HG02763 (cell line): ENCODE data around the gene HDAC9.

Experiments
- ATAC-seq: cut with Tn5 transposase; IDR thresholded peaks from one replicate; pipeline ENCODE4 v1.9.1; 2021; ENCODE audit warnings: mild to moderate bottlenecking, moderate library complexity; ENCODE audit not compliant: unreplicated experiment

HDAC9 gene

GRCh38 chr7:18552943-18553604 lies 57.5 kb downstream of the HDAC9 start:
- no peak for ATAC-seq

- no peak for ATAC-seq
These were observed 58.1 kb downstream of the HDAC9 start for GRCh38 chr7:18553605-18554003.

DNA sequence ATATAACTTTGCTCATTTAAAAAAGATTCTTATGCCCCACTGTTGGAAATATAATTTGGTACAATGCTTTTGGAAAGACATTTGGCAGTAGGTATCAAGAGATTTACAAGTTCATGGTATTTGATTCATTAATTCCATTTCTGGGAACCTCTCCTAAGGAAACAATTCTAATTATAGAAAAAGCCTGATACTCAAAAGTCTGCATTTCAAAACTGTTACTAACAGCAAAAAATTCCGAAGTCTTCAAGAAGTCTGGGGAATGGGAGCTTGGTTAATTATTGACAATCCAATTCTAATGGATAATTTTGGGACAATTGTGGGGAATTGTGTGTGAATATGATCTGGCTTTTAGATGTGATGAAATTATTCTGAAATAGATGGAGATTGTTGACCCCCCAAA lies 59.6 kb downstream of the HDAC9 start:
- ATAC-seq: no peak

DNA sequence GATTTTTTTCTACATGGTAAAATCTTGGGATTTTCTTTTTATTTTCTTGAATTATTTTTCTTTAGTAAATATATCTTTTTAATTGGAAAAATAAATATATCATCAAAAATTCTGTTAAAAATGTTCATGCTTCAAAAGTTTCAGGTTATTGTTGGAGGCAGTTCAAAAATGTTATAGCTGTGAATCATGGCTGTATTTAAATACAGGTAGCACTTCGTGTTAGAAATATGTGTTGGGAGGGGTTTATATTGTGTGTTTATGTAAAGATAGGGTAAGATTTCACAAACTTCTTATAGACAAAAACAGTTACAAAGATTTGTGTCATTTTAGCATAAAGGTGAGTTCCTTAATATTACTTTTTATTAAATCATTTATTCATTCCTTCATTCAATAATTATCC lies 60.4 kb downstream of the HDAC9 start:
- ATAC-seq: no peak

GRCh38 chr7:18558503-18558902 lies 63.0 kb downstream of the HDAC9 start:
- no peak for ATAC-seq

DNA sequence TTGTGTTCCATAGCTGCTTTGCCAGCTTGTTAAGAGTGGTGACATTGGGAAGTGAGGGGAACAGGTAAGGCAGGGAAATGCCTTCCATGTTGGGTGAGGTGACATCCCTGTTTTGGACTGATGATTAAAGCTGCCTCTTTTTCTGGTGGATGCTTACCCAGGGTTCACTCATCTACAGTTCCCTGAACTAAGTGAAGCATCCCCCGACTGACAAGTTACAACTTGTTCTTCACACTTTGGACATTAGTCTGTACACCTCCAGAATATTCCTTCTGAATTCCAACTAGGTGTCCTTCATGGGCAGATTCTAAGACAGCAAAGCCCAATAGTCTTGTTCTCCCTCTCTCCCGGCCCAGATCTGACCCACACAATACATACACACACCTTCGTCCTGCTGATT lies 63.4 kb downstream of the HDAC9 start:
- no peak for ATAC-seq

DNA sequence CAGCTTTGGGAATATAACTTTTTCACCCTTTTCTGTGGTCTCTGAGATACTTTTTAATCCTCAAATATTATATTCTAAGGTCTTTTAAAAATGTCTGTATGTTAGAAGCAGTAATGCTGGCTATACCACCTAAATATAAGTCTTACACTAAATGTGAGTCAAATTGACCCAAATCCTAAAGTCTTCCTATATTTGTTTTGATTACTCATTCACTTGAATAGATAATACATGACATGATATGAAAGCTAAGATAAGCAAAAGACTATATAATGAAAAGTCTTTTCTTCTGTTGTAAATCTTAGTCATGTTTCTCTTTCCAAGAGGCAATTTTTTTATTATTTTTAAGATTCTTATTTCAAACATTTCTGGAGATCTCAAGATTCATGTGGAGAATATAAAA lies 64.2 kb downstream of the HDAC9 start:
- ATAC-seq: no peak

- no peak for ATAC-seq
These were observed 69.2 kb downstream of the HDAC9 start for GRCh38 chr7:18564779-18565178.

DNA sequence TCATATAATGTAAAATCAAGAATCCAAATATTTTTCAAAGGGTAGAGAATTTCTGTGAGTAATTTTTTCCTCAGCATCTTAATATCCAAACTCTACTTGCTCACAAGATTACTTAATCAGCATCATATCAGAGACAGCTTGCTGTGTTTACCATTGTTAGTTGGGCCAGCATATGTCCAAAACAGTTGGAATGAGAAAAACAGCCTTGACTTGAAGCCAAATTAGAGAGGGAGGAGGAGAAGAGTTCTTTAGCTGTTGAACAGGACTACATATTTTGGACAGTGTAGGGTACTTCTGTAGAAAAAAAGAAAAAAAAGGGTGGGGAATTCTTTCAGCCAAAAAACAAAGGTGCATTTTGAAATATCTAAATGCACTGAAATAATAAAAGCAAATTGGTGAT lies 69.8 kb downstream of the HDAC9 start:
- no peak for ATAC-seq

DNA sequence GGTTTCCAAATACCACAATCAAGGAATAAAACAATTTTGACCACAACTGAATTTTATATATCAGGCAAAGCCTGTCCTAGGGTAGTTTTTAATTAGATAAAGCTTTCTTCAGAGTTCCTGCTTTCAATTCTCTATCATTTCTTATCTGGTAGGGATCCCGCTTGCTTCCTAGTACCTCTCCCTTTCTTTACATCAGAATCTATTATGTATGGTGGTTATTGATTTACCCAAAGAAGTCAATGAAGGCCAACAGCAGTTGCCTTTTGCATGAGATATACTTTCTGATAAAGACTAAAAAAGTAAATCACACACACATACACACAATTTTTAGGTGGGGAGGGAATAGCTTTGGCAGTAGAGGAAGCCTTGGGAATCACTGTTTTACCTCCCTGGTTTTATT lies 70.7 kb downstream of the HDAC9 start:
- ATAC-seq: no peak

DNA sequence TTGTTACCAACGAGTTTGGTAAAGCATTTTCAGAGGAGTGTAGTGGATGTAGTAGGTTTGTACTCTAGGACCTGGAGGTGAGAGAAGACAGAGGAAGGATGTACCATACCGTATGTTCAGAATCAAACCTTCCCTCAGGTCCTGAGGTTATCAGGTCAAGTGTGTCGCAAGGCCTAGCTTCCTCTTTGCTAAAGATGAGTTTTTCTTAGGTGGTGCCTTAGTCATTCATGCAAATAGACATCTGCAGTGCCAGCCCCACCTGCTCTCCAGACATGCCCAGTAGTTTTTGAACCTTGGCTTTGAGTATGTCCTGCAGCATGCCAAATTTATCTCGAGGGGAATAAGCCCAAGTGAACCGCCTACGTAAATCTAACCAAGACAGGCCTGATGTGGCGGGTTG lies 71.3 kb downstream of the HDAC9 start:
- peak; percentile 99 for ATAC-seq

DNA sequence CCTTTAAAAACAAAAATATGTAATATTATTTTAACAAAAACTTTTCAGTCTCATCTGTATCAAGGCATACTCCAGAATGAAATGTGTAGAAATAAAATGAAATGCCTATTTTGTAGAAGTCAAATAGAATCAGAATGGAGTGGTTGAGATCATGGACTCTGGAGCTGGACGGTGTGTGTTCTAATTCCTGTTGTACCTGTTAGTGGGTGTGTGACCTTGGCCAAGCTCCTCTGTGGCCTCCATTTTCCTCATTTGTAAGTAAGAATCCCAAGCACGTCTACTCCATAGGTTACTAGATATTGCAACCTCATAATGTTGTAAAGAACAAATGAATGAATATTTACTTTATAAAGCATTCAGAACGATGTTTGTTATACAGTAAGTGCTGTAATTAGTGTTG lies 74.9 kb downstream of the HDAC9 start:
- no peak for ATAC-seq

DNA sequence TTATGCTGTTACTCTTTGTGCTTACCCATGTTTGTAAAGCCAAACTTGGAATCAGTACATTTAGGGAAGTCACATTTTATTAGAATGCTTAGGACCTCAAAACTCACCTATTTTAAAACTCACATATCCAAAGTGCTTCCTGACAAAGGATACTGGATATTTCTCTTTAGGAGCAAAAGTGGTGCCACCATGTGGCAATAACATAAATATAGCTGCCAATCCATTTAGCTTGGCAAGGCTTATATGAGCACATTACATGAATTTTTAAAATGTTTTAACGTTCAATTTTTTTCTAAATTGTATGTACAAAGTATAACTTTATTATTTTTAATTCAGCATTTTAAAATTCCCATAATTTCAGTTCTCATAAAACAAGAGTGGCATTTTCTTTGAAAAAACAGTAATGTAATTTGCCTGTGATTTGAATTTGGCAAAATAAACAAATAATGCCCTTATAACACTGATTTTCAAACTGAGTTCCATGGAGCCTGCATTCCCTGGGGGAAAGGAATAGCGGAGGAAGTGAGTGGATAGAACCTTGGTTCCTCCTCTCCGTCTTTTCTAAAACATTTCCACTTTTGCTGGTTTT lies 75.4 kb downstream of the HDAC9 start:
- ATAC-seq: no peak

GRCh38 chr7:18572154-18572553 lies 76.6 kb downstream of the HDAC9 start:
- ATAC-seq: no peak

- ATAC-seq: no peak
These were observed 77.3 kb downstream of the HDAC9 start for GRCh38 chr7:18572885-18573284.

- no peak for ATAC-seq
These were observed 78.1 kb downstream of the HDAC9 start for GRCh38 chr7:18573410-18574234.

DNA sequence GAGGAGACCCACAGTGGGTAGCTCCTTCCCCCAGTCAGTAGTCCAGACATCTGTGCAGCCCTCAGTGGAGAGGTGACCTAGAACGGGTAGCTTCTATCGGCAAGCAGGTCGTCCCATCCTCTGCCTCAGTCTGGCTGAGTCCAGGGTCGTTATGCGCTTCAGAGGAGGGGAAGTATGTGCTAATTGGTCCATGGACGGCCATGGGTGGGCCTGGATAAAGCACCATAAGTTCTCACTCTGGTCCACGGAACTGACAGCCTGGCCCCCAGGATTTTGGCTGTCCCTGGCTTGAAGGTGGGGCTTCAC lies 78.6 kb downstream of the HDAC9 start:
- ATAC-seq: no peak

DNA sequence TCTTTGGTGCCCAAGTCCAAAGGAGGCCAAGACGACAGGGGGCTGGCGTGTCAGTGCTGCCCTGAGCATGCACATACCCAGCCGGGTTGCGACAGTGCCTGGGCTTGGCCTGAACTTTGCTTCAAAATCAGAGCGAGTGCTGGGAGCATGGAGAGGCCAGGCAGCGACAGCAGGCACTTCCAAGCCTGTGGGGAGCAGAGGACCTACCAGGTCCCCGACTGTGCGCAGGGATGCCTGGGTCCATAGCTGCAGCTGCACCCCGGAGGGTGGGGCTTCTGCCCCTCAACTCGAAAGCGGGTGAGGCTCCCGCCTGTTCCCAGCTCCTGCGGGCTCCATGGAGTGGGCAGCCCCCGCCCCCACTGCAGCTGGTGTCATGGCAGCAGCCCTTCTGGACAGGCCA lies 79.1 kb downstream of the HDAC9 start:
- no peak for ATAC-seq

- ATAC-seq: no peak
These were observed 80.3 kb downstream of the HDAC9 start for GRCh38 chr7:18575622-18576572.

DNA sequence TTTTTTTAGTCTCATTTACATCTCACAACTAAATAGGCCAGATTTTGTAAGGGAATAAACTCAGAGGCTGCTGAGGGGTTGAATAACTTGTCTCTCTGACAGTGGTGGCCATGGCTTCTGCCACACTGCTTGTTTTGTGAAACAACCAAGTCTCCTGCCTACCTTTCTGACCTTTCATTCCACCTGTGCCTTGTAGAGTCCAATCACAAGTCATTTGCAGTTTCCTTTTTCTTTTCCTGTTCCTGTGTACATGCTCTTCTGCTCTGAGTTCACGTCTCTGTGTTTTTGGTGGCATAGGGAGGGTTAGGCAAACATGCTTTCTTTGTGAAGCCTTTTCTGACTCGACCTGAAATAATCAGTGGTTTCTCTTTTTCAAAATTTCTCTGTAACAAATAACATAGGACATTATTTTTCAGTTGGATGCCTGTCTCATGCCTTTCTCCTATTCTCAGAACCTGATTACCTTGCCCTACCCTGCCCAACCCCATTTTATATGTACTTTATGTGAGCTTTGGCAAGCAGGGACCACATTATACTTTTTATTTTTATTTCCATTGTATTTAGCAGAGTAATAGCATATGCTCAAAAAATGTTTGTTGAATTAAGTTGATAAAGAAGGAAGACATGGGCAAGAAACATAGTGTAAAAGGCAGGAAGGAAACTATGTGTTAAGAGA lies 81.7 kb downstream of the HDAC9 start:
- no peak for ATAC-seq

DNA sequence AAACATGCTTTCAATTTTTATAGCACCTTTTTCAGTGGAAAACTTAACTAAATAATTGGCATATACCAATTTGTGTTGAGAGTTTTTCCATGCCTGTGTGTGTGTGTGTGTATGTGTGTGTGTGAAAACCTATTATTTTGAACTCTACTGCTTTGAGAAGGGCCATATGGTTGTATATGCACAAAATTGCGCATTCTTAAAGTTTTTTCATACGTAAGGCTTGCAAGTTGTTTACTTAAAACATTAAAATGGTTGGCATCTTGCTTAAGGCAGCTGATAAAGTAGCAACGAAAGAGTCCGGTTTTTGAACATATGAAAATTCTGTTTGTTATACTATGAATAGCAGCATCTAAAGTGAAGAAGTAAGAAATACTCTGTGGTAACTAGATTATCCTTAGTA lies 84.1 kb downstream of the HDAC9 start:
- no peak for ATAC-seq
